Subcutaneous adipose tissue (tissue), 4 donors: Measurements from ENCODE around the gene ERC2. TPM values are rescaled to one million over a fixed set of nuclear protein-coding genes. Genes with fewer than 3 reads are reported as not detected.

Source experiments
- CTCF ChIP-seq: fragments of 450-650 bp; IDR thresholded peaks from one replicate; pipeline ENCODE4 v1.5.1; 2016; ENCODE audit warnings: low read depth, mild to moderate bottlenecking, control low read depth, antibody characterized with exemption, moderate library complexity
- total RNA-seq, 4 donors: library from RNA; depleted of rRNA; stranded (reverse); fragments of >200 nt; gene quantifications; one replicate each; pipeline ENCODE4 v1.1.0, GENCODE V29; 2016

ERC2 gene
- total RNA-seq, 4 donors from 2014 or later: 1.1 TPM; not detected in 3

GRCh38 chr3:55621648-55622047 lies 846.6 kb downstream of the ERC2 start:
- TF ChIP-seq CTCF: no peak

GRCh38 chr3:55621026-55621422 lies 847.2 kb downstream of the ERC2 start:
- TF ChIP-seq CTCF: no peak

- no peak for TF ChIP-seq CTCF
Observed at GRCh38 chr3:55620351-55621025, 847.8 kb downstream of the ERC2 start.

GRCh38 chr3:55619046-55619808 lies 849.0 kb downstream of the ERC2 start:
- TF ChIP-seq CTCF: no peak

- TF ChIP-seq CTCF: no peak
Observed at GRCh38 chr3:55617385-55617784, 850.9 kb downstream of the ERC2 start.

- no peak for TF ChIP-seq CTCF
Observed at GRCh38 chr3:55616803-55617202, 851.5 kb downstream of the ERC2 start.

- TF ChIP-seq CTCF: no peak
Observed at GRCh38 chr3:55615694-55616295, 852.5 kb downstream of the ERC2 start.
